WTC11 (cell line): ENCODE data around the gene CD72.

Experiments
- CREB1 ChIP-seq: sonication (generic); formaldehyde crosslinking; IDR thresholded peaks from 2 replicates; pipeline ENCODE4 v1.8.0; 2023; ENCODE audit warnings: mild to moderate bottlenecking, missing genetic modification reagents
- NFYB ChIP-seq: sonication (generic); formaldehyde crosslinking; conservative IDR thresholded peaks from 2 replicates; pipeline ENCODE4 v1.8.0; 2022; ENCODE audit warnings: low read depth, missing genetic modification reagents
- SOX15 ChIP-seq: fragments of 250-450 bp; sonication (Bioruptor Pico); IDR thresholded peaks from 2 replicates; pipeline ENCODE4 v1.9.0; 2021; ENCODE audit warnings: mild to moderate bottlenecking
- TEAD4 ChIP-seq: sonication (generic); formaldehyde crosslinking; IDR thresholded peaks from 2 replicates; pipeline ENCODE4 v1.8.0; 2022; ENCODE audit warnings: mild to moderate bottlenecking, missing genetic modification reagents
- TF ChIP-seq, protein P1 (sequence below): fragments of 200-600 bp; IDR thresholded peaks from 2 replicates; pipeline ENCODE4 v1.8.0; 2022; ENCODE audit warnings: antibody characterized with exemption
- TF ChIP-seq, protein P2 (sequence below): sonication (generic); formaldehyde crosslinking; conservative IDR thresholded peaks from 2 replicates; pipeline ENCODE4 v1.8.1; 2022; ENCODE audit warnings: mild to moderate bottlenecking, missing genetic modification reagents

DNA sequence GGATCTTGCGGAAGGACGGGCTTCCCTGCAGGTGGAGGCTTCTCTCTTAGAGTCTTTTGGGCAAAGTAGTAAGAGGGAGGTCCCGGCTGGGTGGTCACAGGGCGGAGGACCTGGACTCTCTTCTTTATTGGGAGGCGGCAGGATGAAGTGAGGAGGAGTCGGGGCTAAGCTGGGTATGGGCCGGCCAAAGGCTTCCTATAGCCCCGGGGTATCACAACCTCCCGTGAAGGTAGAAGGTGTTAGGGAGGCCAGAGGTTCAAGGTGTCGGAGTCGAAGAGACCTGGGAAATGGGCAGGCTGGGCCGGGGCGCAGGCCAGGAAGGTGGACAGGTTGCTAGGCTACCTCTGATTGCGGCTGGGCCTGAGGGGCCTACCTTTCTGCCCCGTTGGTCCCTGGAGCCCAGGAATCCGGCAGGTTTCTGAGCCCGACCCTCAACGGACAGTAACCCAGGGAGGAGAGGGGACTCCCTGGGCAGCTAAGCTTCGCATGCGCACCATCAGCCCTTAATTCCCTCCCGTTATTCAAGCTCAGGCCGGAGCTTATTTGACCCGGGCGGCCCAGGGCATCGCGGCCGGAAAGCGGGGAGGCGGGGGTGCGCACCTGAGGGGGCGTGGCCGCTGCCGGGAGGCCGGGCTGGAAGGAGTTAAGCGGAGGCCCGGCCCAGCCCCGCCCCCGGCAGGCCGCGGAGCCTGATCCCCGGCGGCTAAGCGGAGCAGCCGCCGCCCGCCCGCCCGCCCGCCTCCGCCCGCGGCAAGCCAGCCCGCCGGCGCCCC is 13.4 kb downstream of the CD72 start, which contains the start of gene TESK1:
- TF ChIP-seq, protein P1, sequence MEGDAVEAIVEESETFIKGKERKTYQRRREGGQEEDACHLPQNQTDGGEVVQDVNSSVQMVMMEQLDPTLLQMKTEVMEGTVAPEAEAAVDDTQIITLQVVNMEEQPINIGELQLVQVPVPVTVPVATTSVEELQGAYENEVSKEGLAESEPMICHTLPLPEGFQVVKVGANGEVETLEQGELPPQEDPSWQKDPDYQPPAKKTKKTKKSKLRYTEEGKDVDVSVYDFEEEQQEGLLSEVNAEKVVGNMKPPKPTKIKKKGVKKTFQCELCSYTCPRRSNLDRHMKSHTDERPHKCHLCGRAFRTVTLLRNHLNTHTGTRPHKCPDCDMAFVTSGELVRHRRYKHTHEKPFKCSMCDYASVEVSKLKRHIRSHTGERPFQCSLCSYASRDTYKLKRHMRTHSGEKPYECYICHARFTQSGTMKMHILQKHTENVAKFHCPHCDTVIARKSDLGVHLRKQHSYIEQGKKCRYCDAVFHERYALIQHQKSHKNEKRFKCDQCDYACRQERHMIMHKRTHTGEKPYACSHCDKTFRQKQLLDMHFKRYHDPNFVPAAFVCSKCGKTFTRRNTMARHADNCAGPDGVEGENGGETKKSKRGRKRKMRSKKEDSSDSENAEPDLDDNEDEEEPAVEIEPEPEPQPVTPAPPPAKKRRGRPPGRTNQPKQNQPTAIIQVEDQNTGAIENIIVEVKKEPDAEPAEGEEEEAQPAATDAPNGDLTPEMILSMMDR: no peak
- TF ChIP-seq TEAD4: no peak
- TF ChIP-seq CREB1: no peak
- TF ChIP-seq SOX15: no peak
- no peak for TF ChIP-seq NFYB (CRISPR knock-in tag)
- TF ChIP-seq, protein P2, sequence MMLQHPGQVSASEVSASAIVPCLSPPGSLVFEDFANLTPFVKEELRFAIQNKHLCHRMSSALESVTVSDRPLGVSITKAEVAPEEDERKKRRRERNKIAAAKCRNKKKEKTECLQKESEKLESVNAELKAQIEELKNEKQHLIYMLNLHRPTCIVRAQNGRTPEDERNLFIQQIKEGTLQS: no peak
